Astrocyte of the cerebellum (primary cell): ENCODE measurements around the gene MAN1C1.

Experiments used
- DNase-seq: peaks from one replicate; pipeline ENCODE4 v3.0.0-alpha.2; 2011; ENCODE audit warnings: low read depth
- H3K4me3 ChIP-seq: 2 replicates; pipeline ENCODE4 v1.5.1; 2011; ENCODE audit warnings: mild to moderate bottlenecking, low read depth, low read length, moderate library complexity
- CTCF ChIP-seq: IDR thresholded peaks from 2 replicates; pipeline ENCODE4 v1.5.1; 2012; ENCODE audit warnings: low read length, low read depth, moderate library complexity, mild to moderate bottlenecking; ENCODE audit errors: missing control alignments
- in situ Hi-C: cut with HindIII; loops from 2 replicates; pipeline ENCODE4 v1.10.0; 2017; ENCODE audit warnings: low sequenced_read_pairs

The MAN1C1 gene

GRCh38 chr1:25819491-25820246 is 203.1 kb downstream of the MAN1C1 start, which contains the start of gene MTFR1L:
MTFR1L (plus strand) TSS chr1:25819954; CDS start chr1:25823105, 3,151 bp downstream.
- DNase-seq: no peak
- H3K4me3 ChIP-seq: peak within 1 kb of the TSS; percentile 94
- in situ Hi-C loops: no loop called here
- TF ChIP-seq CTCF: no peak

- no peak for TF ChIP-seq CTCF
- in situ Hi-C loops: no loop called here
Observed at GRCh38 chr1:25820247-25821111, 203.9 kb downstream of the MAN1C1 start.

GRCh38 chr1:25821112-25821476 is 204.5 kb downstream of the MAN1C1 start:
- H3K4me3 ChIP-seq: peak overlapping the region; percentile 94
- in situ Hi-C loops: no loop called here
- no peak for TF ChIP-seq CTCF
- no peak for DNase-seq

More at GRCh38 chr1:25820247-25821111, 203.9 kb downstream of the MAN1C1 start:
- peak overlapping the region; percentile 94 for H3K4me3 ChIP-seq
- DNase-seq: no peak

GRCh38 chr1:25821630-25822091 is 205.1 kb downstream of the MAN1C1 start:
- TF ChIP-seq CTCF: no peak
- in situ Hi-C loops: no loop called here
- H3K4me3 ChIP-seq: peak overlapping the region; percentile 94
- no peak for DNase-seq

- DNase-seq: no peak
- no peak for TF ChIP-seq CTCF
- H3K4me3 ChIP-seq: no peak overlapping the region
- in situ Hi-C loops: no loop called here
Observed at GRCh38 chr1:25825605-25826004, 209.0 kb downstream of the MAN1C1 start.

- DNase-seq: no peak
- no peak for TF ChIP-seq CTCF
- in situ Hi-C loops: no loop called here
- H3K4me3 ChIP-seq: no peak overlapping the region
Observed at GRCh38 chr1:25826571-25826970, 210.0 kb downstream of the MAN1C1 start.
